SK-N-MC (cell line): ENCODE measurements around the gene NUDCD2.

ENCODE experiments used
- EZH2 ChIP-seq: fragments of 200-600 bp; sonication (generic); IDR thresholded peaks from one replicate; pipeline ENCODE4 v1.6.1; 2017; ENCODE audit warnings: antibody characterized with exemption
- FOXP2 ChIP-seq: optimal IDR thresholded peaks from 2 replicates; pipeline ENCODE3; 2011; ENCODE audit warnings: mild to moderate bottlenecking, moderate library complexity; ENCODE audit not compliant: insufficient read depth; ENCODE audit errors: extremely low read length, control extremely low read depth
- POLR2AphosphoS5 ChIP-seq: IDR thresholded peaks from 2 replicates; pipeline ENCODE4 v1.6.1; 2012; ENCODE audit warnings: mild to moderate bottlenecking, low read depth, low read length, borderline replicate concordance

- TF ChIP-seq POLR2AphosphoS5 (no peak; the same call in 1 of the 2 replicates), EZH2 (no peak), FOXP2 (no peak)
Measured at GRCh38 chr5:163408311-163408923, 51.5 kb downstream of the NUDCD2 start.
